Chondrocyte (in vitro differentiated cells): ENCODE results near the gene DYNLT2B. TPM values are rescaled to one million over a fixed set of nuclear protein-coding genes. Genes with fewer than 3 reads are reported as not detected.

ENCODE experiments used
- DNase-seq: peaks from one replicate; pipeline ENCODE4 v3.0.0; 2021; ENCODE audit warnings: mixed read lengths, low spot score
- H3K27ac Mint-ChIP-seq: one replicate; pipeline ENCODE4 v1.8.0; 2021; ENCODE audit warnings: mild to moderate bottlenecking, moderate library complexity, mixed read lengths; ENCODE audit not compliant: unreplicated experiment
- H3K27me3 Mint-ChIP-seq: 2 replicates; pipeline ENCODE4 v1.8.0; 2021; ENCODE audit warnings: low read depth, mixed read lengths
- H3K36me3 Mint-ChIP-seq: 2 replicates; pipeline ENCODE4 v1.8.0; 2021; ENCODE audit warnings: low read depth, mixed read lengths
- H3K4me1 Mint-ChIP-seq: 2 replicates; pipeline ENCODE4 v1.8.0; 2021; ENCODE audit warnings: low read depth, mild to moderate bottlenecking, mixed read lengths
- H3K4me3 Mint-ChIP-seq: one replicate; pipeline ENCODE4 v1.8.0; 2021; ENCODE audit warnings: mild to moderate bottlenecking, moderate library complexity, mixed read lengths; ENCODE audit not compliant: unreplicated experiment
- H3K9me3 Mint-ChIP-seq: 2 replicates; pipeline ENCODE4 v1.8.0; 2021; ENCODE audit warnings: low read depth, mixed read lengths
- CTCF ChIP-seq: fragments of 200-600 bp; sonication (generic); IDR thresholded peaks from 2 replicates; pipeline ENCODE4 v1.5.0; 2021; ENCODE audit warnings: antibody characterized with exemption, mild to moderate bottlenecking, moderate library complexity
- total RNA-seq: library from RNA; stranded (reverse); gene quantifications from 3 replicates; pipeline ENCODE4 v1.2.1, GENCODE V29; 2021

The DYNLT2B gene
- total RNA-seq, 1 donor from 2014 or later = 12.1 TPM

GRCh38 chr3:196336319-196337145, 18.5 kb upstream of the DYNLT2B start:
- no peaks in the 10 kb centered on the region for H3K27me3 Mint-ChIP-seq
- H3K4me1 Mint-ChIP-seq = peaks cover 17% of the 10 kb centered on the region
- no peaks in the 10 kb centered on the region for H3K36me3 Mint-ChIP-seq
- no peak overlapping the region for H3K4me3 Mint-ChIP-seq
- no peaks in the 10 kb centered on the region for H3K9me3 Mint-ChIP-seq
- TF ChIP-seq CTCF = no peak
- no peak overlapping the region for H3K27ac Mint-ChIP-seq
- DNase-seq = no peak

DNA sequence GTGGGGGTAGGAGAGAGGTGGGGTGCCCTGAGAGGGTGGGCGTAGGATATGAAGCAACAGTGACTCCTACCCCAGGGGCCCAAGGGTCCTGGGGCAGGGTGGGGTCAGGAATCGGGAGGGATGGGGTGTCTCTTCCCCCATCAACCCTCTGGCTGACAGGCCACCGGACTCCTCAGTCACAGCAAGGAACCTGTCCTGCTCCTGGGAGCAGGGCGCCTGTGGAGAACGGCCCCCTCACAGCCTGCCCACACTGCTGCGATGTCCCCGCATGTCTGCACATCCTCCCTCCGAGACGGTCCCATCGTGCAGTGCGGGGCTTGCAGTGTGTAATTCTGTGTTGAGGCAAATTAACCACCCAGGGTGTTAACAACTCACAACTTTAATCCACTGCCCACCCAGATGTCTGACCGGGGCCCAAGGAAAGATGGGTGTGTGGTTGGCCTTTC, 17.5 kb upstream of the DYNLT2B start:
- Mint-ChIP-seq H3K27ac (no peak overlapping the region), H3K27me3 (no peaks in the 10 kb centered on the region), H3K9me3 (no peaks in the 10 kb centered on the region), H3K36me3 (no peaks in the 10 kb centered on the region), H3K4me1 (peaks cover 12% of the 10 kb centered on the region), H3K4me3 (no peak overlapping the region)
- DNase-seq = no peak
- no peak for TF ChIP-seq CTCF

- TF ChIP-seq CTCF = no peak
- H3K27ac Mint-ChIP-seq = no peak overlapping the region
Observed at GRCh38 chr3:196334982-196335381, 16.9 kb upstream of the DYNLT2B start.

GRCh38 chr3:196332168-196332567, 14.1 kb upstream of the DYNLT2B start:
- Mint-ChIP-seq H3K4me3 (no peak overlapping the region), H3K27ac (no peak overlapping the region), H3K36me3 (no peaks in the 10 kb centered on the region), H3K9me3 (no peaks in the 10 kb centered on the region), H3K4me1 (peaks cover 6% of the 10 kb centered on the region), H3K27me3 (no peaks in the 10 kb centered on the region)
- TF ChIP-seq CTCF = no peak
- no peak for DNase-seq

More at GRCh38 chr3:196334982-196335381, 16.9 kb upstream of the DYNLT2B start:
- Mint-ChIP-seq H3K4me1 (peaks cover 12% of the 10 kb centered on the region), H3K27me3 (no peaks in the 10 kb centered on the region), H3K36me3 (no peaks in the 10 kb centered on the region), H3K9me3 (no peaks in the 10 kb centered on the region), H3K4me3 (no peak overlapping the region)
- no peak for DNase-seq

GRCh38 chr3:196327405-196327804, 9.4 kb upstream of the DYNLT2B start:
- DNase-seq = no peak
- Mint-ChIP-seq H3K4me1 (peaks cover 6% of the 10 kb centered on the region), H3K36me3 (no peaks in the 10 kb centered on the region), H3K27me3 (no peaks in the 10 kb centered on the region), H3K9me3 (no peaks in the 10 kb centered on the region), H3K27ac (no peak overlapping the region), H3K4me3 (no peak overlapping the region)
- TF ChIP-seq CTCF = no peak
